ENCODE measurements around the gene PCGF3. TPM values are rescaled to one million over a fixed set of nuclear protein-coding genes. Genes with fewer than 3 reads are reported as not detected.

PCGF3 gene
- total and polyA plus RNA-seq, 9 of the 15 experiments (the other 6 are each of a cell fraction or from before 2014, with no cell fraction given) = 2.6 to 46.1 (median 20.3) TPM

DNA sequence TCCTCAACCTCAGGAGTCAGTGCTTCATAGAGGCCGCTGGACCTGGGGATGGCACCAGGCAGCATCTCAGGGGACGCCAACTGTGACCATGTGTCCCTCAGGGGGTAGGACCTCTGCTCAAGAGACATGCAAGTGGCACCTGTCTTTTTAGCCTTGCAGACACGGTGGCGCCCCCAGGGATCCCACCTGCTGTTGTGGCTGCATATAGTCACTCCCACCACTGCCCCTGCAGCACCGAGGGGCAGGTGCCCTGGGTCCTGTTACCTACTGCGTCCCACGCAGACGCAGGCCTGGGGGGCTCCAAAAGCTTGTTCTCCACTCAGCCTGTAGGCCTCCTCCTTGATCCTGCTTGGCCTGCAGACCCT lies 28.8 kb upstream of the PCGF3 start:
- ChIA-PET POLR2A (no interaction called here), CTCF (ENCODE audit: low intra/inter-chr PET ratio) (no interaction called here)
- Histone ChIP-seq H3K4me3 (no peak overlapping the region), H3K36me3 (ENCODE audit: control insufficient read depth, insufficient read depth, low read length) (peaks cover 17% of the 10 kb centered on the region), H3K27ac (ENCODE audit: extremely low read depth, low read depth, low read length) (no peak overlapping the region), H4K20me1 (replicated peaks; ENCODE audit: control insufficient read depth, insufficient read depth, low read length) (peaks cover 5% of the 10 kb centered on the region; the same call in 1 of the 2 replicates), H3K4me2 (ENCODE audit: insufficient read depth, low read length) (no peak overlapping the region), H3K27me3 (ENCODE audit: control insufficient read depth in 2 of 2, insufficient read depth in 2 of 2, low read length in 2 of 2) (no peaks in the 10 kb centered on the region), H3K4me1 (replicated peaks in 1 of 2; ENCODE audit: control insufficient read depth in 2 of 2, insufficient read depth in 2 of 2, low read length in 2 of 2) (peaks cover 15 to 83% of the 10 kb centered on the region in 2 experiments), H3K79me2 (ENCODE audit: control insufficient read depth, insufficient read depth, low read length) (peaks cover 22% of the 10 kb centered on the region), H3K9me1 (ENCODE audit: control insufficient read depth, insufficient read depth, low read length) (no peaks in the 10 kb centered on the region), H3K9me3 (replicated peaks; ENCODE audit: control insufficient read depth, insufficient read depth, low read depth, low read length) (no peaks in the 10 kb centered on the region), H2AFZ (ENCODE audit: low read depth, low read length) (no peak overlapping the region), H3K9ac (ENCODE audit: insufficient read depth in 1 of 2, low read depth in 2 of 2, low read length in 2 of 2) (peak overlapping the region in 1 of 2 experiments; percentile 85; a peak in 2 of 4 replicates)
- TF ChIP-seq RAD51 (IDR thresholded peaks at IDR 0.05; ENCODE audit: borderline replicate concordance, low read depth) (no peak), POLR2G (IDR thresholded peaks at IDR 0.05; ENCODE audit: low read depth, low read length) (peak; percentile 12; the same call in 1 of the 2 replicates)
- intact Hi-C loops (cut with micrococcal nuclease) (no loop called here), in situ Hi-C loops (cut with MboI) (no loop called here)
- no peak for FAIRE-seq
- no TSS peak for BruUV-seq (replicated peaks)
- DNase-seq (ENCODE audit: extremely low read depth in 1 of 4, low spot score in 3 of 4) = no peak
- 75% methylated on average over 8 of the region's 8 CpGs for WGBS (ENCODE audit: insufficient coverage, low coverage, missing lambda C conversion rate)
- ATAC-seq = no peak

DNA sequence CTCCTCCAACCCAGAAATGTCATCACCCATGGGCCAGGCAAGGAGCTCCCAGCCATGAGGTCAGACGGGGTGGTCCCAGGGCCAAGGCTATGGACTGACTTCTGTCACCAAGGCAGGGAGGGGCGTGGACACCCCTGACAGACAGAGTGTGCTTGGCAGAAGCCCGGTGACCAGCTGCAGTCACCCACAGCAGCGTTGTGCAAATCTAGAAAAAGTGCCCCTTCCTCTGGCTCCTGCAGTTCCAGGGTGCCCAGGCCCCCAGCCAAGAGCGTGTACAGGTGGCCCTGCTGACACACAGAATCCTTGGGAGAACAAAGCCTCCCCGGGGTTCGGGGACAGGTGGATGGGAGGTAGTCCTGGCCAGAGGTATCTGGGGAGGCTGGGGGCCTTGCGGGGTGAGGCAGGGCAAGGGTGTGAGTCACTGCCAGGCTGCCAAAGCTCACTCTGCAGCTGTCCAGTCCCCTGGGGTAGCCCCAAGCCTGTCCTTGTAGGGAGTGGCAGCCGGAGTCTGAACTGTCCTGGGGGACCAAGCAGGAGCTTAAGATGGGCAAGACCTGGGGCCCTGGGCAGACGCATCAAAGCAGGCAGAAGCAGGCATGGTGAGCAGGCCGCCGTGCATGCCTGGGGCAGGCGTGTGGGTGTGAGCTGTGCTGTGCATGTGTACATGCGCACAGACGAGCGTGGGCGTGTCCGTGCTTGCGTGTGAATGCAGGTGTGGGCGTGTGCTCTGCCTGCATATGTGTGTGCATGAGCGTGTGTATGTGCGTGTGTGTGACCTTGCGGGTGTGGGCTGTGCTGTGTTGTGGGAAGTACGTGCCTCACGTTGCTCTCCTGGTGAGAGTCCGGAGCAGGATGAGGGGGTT lies 28.0 kb upstream of the PCGF3 start:
- Histone ChIP-seq H3K9ac (ENCODE audit: insufficient read depth in 1 of 2, low read depth in 2 of 2, low read length in 2 of 2) (peak overlapping the region in 1 of 2 experiments; percentile 18; a peak in 2 of 4 replicates), H4K20me1 (replicated peaks; ENCODE audit: control insufficient read depth, insufficient read depth, low read length) (peaks cover 5% of the 10 kb centered on the region; the same call in 1 of the 2 replicates), H3K9me3 (replicated peaks; ENCODE audit: control insufficient read depth, insufficient read depth, low read depth, low read length) (no peaks in the 10 kb centered on the region), H3K4me1 (replicated peaks in 1 of 2; ENCODE audit: control insufficient read depth in 2 of 2, insufficient read depth in 2 of 2, low read length in 2 of 2) (peaks cover 15 to 91% of the 10 kb centered on the region in 2 experiments), H3K27ac (ENCODE audit: extremely low read depth, low read depth, low read length) (no peak overlapping the region), H2AFZ (ENCODE audit: low read depth, low read length) (no peak overlapping the region), H3K79me2 (ENCODE audit: control insufficient read depth, insufficient read depth, low read length) (peaks cover 22% of the 10 kb centered on the region), H3K4me2 (ENCODE audit: insufficient read depth, low read length) (no peak overlapping the region), H3K9me1 (ENCODE audit: control insufficient read depth, insufficient read depth, low read length) (no peaks in the 10 kb centered on the region), H3K27me3 (ENCODE audit: control insufficient read depth in 2 of 2, insufficient read depth in 2 of 2, low read length in 2 of 2) (no peaks in the 10 kb centered on the region), H3K4me3 (no peak overlapping the region), H3K36me3 (ENCODE audit: control insufficient read depth, insufficient read depth, low read length) (peaks cover 9% of the 10 kb centered on the region)
- TF ChIP-seq ZBTB1 (CRISPR knock-in tag; IDR thresholded peaks at IDR 0.05; ENCODE audit: borderline replicate concordance, low read depth) (no peak), EGR1 (conservative IDR thresholded peaks at IDR 0.05) (peak; percentile 47; the same call in 1 of the 2 replicates), ZNF239 (CRISPR knock-in tag; IDR thresholded peaks at IDR 0.05) (no peak), POLR2B (IDR thresholded peaks at IDR 0.05; ENCODE audit: low read depth, partially characterized antibody) (peak; percentile 29), HMGN3 (IDR thresholded peaks at IDR 0.05; ENCODE audit: borderline replicate concordance, extremely low read depth, insufficient read length, low read depth, low read length) (peak; percentile 16), ZNF146 (CRISPR knock-in tag; IDR thresholded peaks at IDR 0.05; ENCODE audit: unreplicated experiment) (no peak), POLR2G (IDR thresholded peaks at IDR 0.05; ENCODE audit: low read depth, low read length) (peak; percentile 60; the same call in 1 of the 2 replicates), ZNF436 (CRISPR knock-in tag; IDR thresholded peaks at IDR 0.05) (no peak), POU5F1 (IDR thresholded peaks at IDR 0.05; ENCODE audit: borderline replicate concordance, low read depth, low read length, partially characterized antibody) (no peak), FOXK1 (CRISPR knock-in tag; IDR thresholded peaks at IDR 0.05; ENCODE audit: borderline replicate concordance) (no peak), SREBF2 (CRISPR knock-in tag; IDR thresholded peaks at IDR 0.05) (no peak), POLR2A (conservative IDR thresholded peaks at IDR 0.05) (0 out of 2 replicates have a peak, but pooled peaks have one; percentile 27), HIVEP1 (CRISPR knock-in tag; IDR thresholded peaks at IDR 0.05) (no peak), LARP7 (IDR thresholded peaks at IDR 0.05) (no peak)
- FAIRE-seq = no peak
- ChIA-PET POLR2A (interaction anchor here (0.5 kb wide), 1 partner anchor 256 kb away, joined by 3 read pairs; no protein-coding TSS in a partner anchor), CTCF (ENCODE audit: low intra/inter-chr PET ratio) (no interaction called here)
- ATAC-seq = no peak
- in situ Hi-C loops (cut with MboI) = no loop called here
- intact Hi-C loops (cut with micrococcal nuclease) = no loop called here
- WGBS (ENCODE audit: insufficient coverage, low coverage, missing lambda C conversion rate) = 63% methylated on average over 21 of the region's 26 CpGs
- no TSS peak for BruUV-seq (replicated peaks)
- no peak for DNase-seq (ENCODE audit: extremely low read depth in 1 of 4, low spot score in 3 of 4)

Measured in K562 (cell line).